Liver (tissue), 9 donors: ENCODE data around the gene TARS1. TPM values are rescaled to one million over a fixed set of nuclear protein-coding genes. Genes with fewer than 3 reads are reported as not detected.

Source experiments
- DNase-seq: peaks from one replicate; pipeline ENCODE4 v3.0.0-alpha.2; 2017; ENCODE audit warnings: low spot score
- H3K27ac ChIP-seq, 2 donors: one replicate each; pipeline ENCODE4 v1.7.0; 2013; ENCODE audit warnings: inconsistent platforms in 2 of 2, low read length in 2 of 2, control low read depth in 1 of 2, low read depth in 1 of 2, mild to moderate bottlenecking in 1 of 2
- H3K27me3 ChIP-seq, 4 donors: one replicate each; pipeline versions ENCODE4 v1.6.1 to v1.7.0; 2013; ENCODE audit warnings: low read length in 3 of 4, inconsistent platforms in 1 of 4, mild to moderate bottlenecking in 1 of 4, moderate library complexity in 1 of 4; ENCODE audit not compliant: control insufficient read depth in 4 of 4, insufficient read depth in 4 of 4
- H3K36me3 ChIP-seq, 4 donors: one replicate each; pipeline versions ENCODE4 v1.6.1 to v1.7.0; 2013; ENCODE audit warnings: low read length in 3 of 4, mild to moderate bottlenecking in 3 of 4, low read depth in 1 of 4, moderate library complexity in 1 of 4; ENCODE audit not compliant: control insufficient read depth in 4 of 4, insufficient read depth in 3 of 4
- H3K4me1 ChIP-seq, 4 donors: one replicate each; pipeline versions ENCODE4 v1.6.1 to v1.7.0; 2013; ENCODE audit warnings: low read length in 3 of 4, mild to moderate bottlenecking in 3 of 4, moderate library complexity in 1 of 4; ENCODE audit not compliant: control insufficient read depth in 4 of 4, insufficient read depth in 4 of 4
- H3K4me3 ChIP-seq, 3 donors: one replicate each; pipeline versions ENCODE4 v1.6.1 to v1.7.0; 2013; ENCODE audit warnings: low read length in 3 of 3, control low read depth in 1 of 3, low read depth in 1 of 3, mild to moderate bottlenecking in 1 of 3
- H3K9ac ChIP-seq, 2 donors: one replicate each; pipeline ENCODE4 v1.7.0; 2013; ENCODE audit warnings: low read length in 2 of 2, mild to moderate bottlenecking in 2 of 2, moderate library complexity in 2 of 2, control low read depth in 1 of 2, low read depth in 1 of 2
- H3K9me3 ChIP-seq, 4 donors: one replicate each; pipeline versions ENCODE4 v1.6.1 to v1.7.0; 2013; ENCODE audit warnings: low read length in 3 of 4; ENCODE audit not compliant: control insufficient read depth in 4 of 4
- EGR1 ChIP-seq, 2 donors: IDR thresholded peaks; 2 replicates each; pipeline ENCODE4 v1.6.1; 2016 to 2018; ENCODE audit warnings: antibody characterized with exemption in 2 of 2, low read depth in 2 of 2
- FOXA1 ChIP-seq: IDR thresholded peaks from 2 replicates; pipeline ENCODE4 v1.6.1; 2016; ENCODE audit warnings: antibody characterized with exemption
- HNF4A ChIP-seq, 2 donors: conservative IDR thresholded peaks; 2 replicates each; pipeline ENCODE4 v1.6.1; 2016; ENCODE audit warnings: antibody characterized with exemption in 2 of 2, mild to moderate bottlenecking in 2 of 2
- HNF4G ChIP-seq: IDR thresholded peaks from 2 replicates; pipeline ENCODE4 v1.6.1; 2016; ENCODE audit warnings: antibody characterized with exemption
- JUND ChIP-seq, 2 donors: IDR thresholded peaks; 2 replicates each; pipeline ENCODE4 v1.6.1; 2016; ENCODE audit warnings: antibody characterized with exemption in 2 of 2
- MAX ChIP-seq: IDR thresholded peaks from 2 replicates; pipeline ENCODE4 v1.6.1; 2016; ENCODE audit warnings: antibody characterized with exemption
- RAD21 ChIP-seq, 2 donors: IDR thresholded peaks; 2 replicates each; pipeline ENCODE4 v1.6.1; 2016; ENCODE audit warnings: antibody characterized with exemption in 2 of 2, mild to moderate bottlenecking in 2 of 2
- RXRA ChIP-seq, 2 donors: IDR thresholded peaks; 2 replicates each; pipeline ENCODE4 v1.6.1; 2017 to 2018; ENCODE audit warnings: antibody characterized with exemption in 2 of 2, mild to moderate bottlenecking in 1 of 2
- SP1 ChIP-seq: IDR thresholded peaks from 2 replicates; pipeline ENCODE4 v1.6.1; 2018; ENCODE audit warnings: antibody characterized with exemption, mild to moderate bottlenecking
- TAF1 ChIP-seq: conservative IDR thresholded peaks from 2 replicates; pipeline ENCODE4 v1.6.1; 2016; ENCODE audit warnings: antibody characterized with exemption, mild to moderate bottlenecking
- YY1 ChIP-seq: IDR thresholded peaks from 2 replicates; pipeline ENCODE4 v1.6.1; 2016; ENCODE audit warnings: antibody characterized with exemption, mild to moderate bottlenecking
- ZBTB33 ChIP-seq: IDR thresholded peaks from 2 replicates; pipeline ENCODE4 v1.6.1; 2016; ENCODE audit warnings: antibody characterized with exemption
- WGBS: extraction: QIAGEN DNeasy Blood & Tissue Kit; methylation state at CpG from one replicate; pipeline ENCODE4 v1.1.7; 2013; 5-methylcytosine and 5-hydroxymethylcytosine counted together
- polyA plus RNA-seq, 2 donors: library from polyadenylated mRNA; stranded (reverse) in 1 of 2; unstranded in 1 of 2; fragments of 200-250 nt in 1 of 2; fragments of >200 nt in 1 of 2; fragmentation: Nextera tagmentation in 1 of 2; extraction: Ambion mirVana in 1 of 2; gene quantifications; one replicate each; pipeline versions ENCODE4 v1.2.1 to v1.2.3, GENCODE V29; 2013 to 2015
- total RNA-seq, 2 donors: library from RNA; depleted of rRNA; stranded (reverse); fragments of >200 nt; gene quantifications; one replicate each; pipeline ENCODE4 v1.2.3, GENCODE V29; 2014
- TF ChIP-seq, protein P1 (sequence below): fragments of 150-350 bp; IDR thresholded peaks from 2 replicates; pipeline ENCODE4 v1.5.1; 2017; ENCODE audit warnings: improper control_type of control experiment, low read depth, low read length; ENCODE audit not compliant: missing input control
- TF ChIP-seq, protein P2 (sequence below): IDR thresholded peaks from 2 replicates; pipeline ENCODE4 v1.6.1; 2016; ENCODE audit warnings: antibody characterized with exemption, mild to moderate bottlenecking
- donor health status: healthy.
- donor health status: healthy.
- donor health status: healthy.
- donor health status: healthy.
- donor health status: healthy.

Gene TARS1
- total and polyA plus RNA-seq, 4 donors: 69.1 to 101 (median 93.2) TPM

DNA sequence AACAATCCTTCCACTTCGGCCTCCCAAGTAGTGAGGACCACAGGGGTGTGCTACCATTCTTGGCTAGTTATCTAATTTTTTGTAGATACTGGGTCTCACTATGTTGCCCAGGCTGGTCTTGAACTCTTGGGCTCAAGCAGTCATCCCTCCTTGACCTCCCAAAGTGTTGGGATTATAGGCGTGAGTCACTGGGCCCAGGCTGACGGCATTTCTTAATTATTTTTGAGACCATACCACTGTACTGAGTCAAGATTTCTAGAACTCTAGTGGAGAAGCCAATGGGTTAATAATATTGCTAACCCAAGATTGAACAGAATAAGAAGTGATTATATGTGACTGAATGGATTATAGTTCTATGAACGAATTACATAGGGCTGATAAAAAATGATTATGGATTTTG lies 66.7 kb downstream of the TARS1 start:
- H3K36me3 ChIP-seq: no peaks in the 10 kb centered on the region
- 90% methylated on average over 4 of the region's 4 CpGs for WGBS

DNA sequence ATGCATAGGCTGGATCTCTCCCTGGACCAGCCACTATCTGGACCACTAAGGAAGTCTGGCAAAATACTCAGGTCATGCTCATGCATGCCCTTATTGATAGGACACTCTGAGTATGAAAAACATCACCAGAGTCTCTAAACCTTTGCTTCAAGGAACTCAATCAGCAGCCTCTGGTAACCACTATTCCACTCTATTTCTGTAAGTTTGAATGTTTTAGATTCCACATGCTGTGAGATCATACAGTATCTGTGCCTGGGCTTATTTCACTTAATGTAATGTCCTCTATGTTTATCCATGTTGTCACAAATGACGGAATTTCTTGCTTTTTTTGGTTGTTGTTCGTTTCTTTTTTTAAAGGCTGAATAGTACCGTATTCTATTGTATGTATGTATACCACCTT lies 68.3 kb downstream of the TARS1 start:
- Histone ChIP-seq H3K9ac (no peak overlapping the region), H3K4me1 (no peaks in the 10 kb centered on the region), H3K4me3 (no peak overlapping the region), H3K36me3 (no peaks in the 10 kb centered on the region), H3K27ac (no peak overlapping the region), H3K9me3 (no peaks in the 10 kb centered on the region), H3K27me3 (no peaks in the 10 kb centered on the region)
- TF ChIP-seq HNF4G (no peak), EGR1 (IDR thresholded peaks at IDR 0.05; ENCODE audit: low read depth in 2 of 2) (no peak), HNF4A (conservative IDR thresholded peaks at IDR 0.05) (no peak), MAX (no peak), JUND (IDR thresholded peaks at IDR 0.05) (no peak)
- TF ChIP-seq, protein P1, sequence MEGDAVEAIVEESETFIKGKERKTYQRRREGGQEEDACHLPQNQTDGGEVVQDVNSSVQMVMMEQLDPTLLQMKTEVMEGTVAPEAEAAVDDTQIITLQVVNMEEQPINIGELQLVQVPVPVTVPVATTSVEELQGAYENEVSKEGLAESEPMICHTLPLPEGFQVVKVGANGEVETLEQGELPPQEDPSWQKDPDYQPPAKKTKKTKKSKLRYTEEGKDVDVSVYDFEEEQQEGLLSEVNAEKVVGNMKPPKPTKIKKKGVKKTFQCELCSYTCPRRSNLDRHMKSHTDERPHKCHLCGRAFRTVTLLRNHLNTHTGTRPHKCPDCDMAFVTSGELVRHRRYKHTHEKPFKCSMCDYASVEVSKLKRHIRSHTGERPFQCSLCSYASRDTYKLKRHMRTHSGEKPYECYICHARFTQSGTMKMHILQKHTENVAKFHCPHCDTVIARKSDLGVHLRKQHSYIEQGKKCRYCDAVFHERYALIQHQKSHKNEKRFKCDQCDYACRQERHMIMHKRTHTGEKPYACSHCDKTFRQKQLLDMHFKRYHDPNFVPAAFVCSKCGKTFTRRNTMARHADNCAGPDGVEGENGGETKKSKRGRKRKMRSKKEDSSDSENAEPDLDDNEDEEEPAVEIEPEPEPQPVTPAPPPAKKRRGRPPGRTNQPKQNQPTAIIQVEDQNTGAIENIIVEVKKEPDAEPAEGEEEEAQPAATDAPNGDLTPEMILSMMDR: no peak
- no peak for DNase-seq
- WGBS: 92% methylated on average over 3 of the region's 3 CpGs

More for the DNA sequence above, 66.7 kb downstream of the TARS1 start:
- DNase-seq: no peak
- Histone ChIP-seq H3K27me3 (no peaks in the 10 kb centered on the region), H3K27ac (no peak overlapping the region), H3K9ac (no peak overlapping the region), H3K4me1 (no peaks in the 10 kb centered on the region), H3K4me3 (no peak overlapping the region), H3K9me3 (no peaks in the 10 kb centered on the region)
- TF ChIP-seq JUND (IDR thresholded peaks at IDR 0.05) (no peak), HNF4A (conservative IDR thresholded peaks at IDR 0.05) (no peak)

DNA sequence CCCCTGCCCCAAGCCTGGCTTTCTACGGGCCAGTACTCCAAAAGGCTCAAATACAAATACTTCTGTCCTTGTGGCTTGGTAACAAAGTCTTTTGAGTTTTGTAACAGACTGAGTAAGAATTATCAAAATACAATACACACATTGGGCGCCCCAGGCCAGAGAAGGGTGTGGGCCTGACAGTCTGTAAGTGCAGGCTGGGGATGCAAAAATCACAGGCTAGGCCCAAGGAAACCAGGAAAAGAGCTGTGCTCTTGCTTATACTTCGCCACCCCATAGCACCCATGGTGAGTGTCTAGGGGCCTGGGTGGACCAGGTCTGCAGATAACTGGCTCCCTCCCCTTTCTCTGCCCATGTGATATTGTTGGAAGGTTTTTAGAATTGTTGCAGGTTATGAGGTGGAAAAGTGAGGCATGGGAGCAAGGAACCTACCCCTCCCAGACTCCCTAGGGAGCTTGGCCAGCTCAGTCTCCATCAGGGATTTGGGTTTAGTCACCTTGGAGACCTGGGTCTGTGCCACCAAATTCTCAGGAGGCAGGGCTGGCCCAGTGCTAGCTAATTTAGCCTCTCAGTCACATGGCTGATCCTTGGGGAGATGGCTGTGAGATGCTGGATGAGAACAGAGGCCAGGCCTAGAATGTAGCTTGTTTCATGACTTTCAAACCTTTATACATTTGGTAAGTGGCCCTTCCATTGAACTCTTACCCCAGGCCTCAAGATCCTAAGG lies 72.9 kb downstream of the TARS1 start:
- 64% methylated on average over 3 of the region's 3 CpGs for WGBS

More for the DNA sequence above, 72.9 kb downstream of the TARS1 start:
- TF ChIP-seq, protein P2, sequence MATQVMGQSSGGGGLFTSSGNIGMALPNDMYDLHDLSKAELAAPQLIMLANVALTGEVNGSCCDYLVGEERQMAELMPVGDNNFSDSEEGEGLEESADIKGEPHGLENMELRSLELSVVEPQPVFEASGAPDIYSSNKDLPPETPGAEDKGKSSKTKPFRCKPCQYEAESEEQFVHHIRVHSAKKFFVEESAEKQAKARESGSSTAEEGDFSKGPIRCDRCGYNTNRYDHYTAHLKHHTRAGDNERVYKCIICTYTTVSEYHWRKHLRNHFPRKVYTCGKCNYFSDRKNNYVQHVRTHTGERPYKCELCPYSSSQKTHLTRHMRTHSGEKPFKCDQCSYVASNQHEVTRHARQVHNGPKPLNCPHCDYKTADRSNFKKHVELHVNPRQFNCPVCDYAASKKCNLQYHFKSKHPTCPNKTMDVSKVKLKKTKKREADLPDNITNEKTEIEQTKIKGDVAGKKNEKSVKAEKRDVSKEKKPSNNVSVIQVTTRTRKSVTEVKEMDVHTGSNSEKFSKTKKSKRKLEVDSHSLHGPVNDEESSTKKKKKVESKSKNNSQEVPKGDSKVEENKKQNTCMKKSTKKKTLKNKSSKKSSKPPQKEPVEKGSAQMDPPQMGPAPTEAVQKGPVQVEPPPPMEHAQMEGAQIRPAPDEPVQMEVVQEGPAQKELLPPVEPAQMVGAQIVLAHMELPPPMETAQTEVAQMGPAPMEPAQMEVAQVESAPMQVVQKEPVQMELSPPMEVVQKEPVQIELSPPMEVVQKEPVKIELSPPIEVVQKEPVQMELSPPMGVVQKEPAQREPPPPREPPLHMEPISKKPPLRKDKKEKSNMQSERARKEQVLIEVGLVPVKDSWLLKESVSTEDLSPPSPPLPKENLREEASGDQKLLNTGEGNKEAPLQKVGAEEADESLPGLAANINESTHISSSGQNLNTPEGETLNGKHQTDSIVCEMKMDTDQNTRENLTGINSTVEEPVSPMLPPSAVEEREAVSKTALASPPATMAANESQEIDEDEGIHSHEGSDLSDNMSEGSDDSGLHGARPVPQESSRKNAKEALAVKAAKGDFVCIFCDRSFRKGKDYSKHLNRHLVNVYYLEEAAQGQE: no peak
- no peak for TF ChIP-seq FOXA1
- TF ChIP-seq, protein P1: no peak
- no peak for TF ChIP-seq EGR1 (IDR thresholded peaks at IDR 0.05; ENCODE audit: low read depth in 2 of 2)
- TF ChIP-seq JUND (IDR thresholded peaks at IDR 0.05): no peak
- no peak for TF ChIP-seq YY1
- no peak for TF ChIP-seq SP1
- TF ChIP-seq RXRA (IDR thresholded peaks at IDR 0.05): no peak
- no peak for TF ChIP-seq TAF1
- TF ChIP-seq RAD21 (IDR thresholded peaks at IDR 0.05): no peak
- TF ChIP-seq MAX: no peak
- no peak for TF ChIP-seq ZBTB33
- H3K27ac ChIP-seq: no peak overlapping the region
- no peaks in the 10 kb centered on the region for H3K4me1 ChIP-seq
- H3K27me3 ChIP-seq: no peaks in the 10 kb centered on the region
- DNase-seq: no peak
- no peak overlapping the region for H3K4me3 ChIP-seq
- no peak overlapping the region for H3K9ac ChIP-seq
- no peaks in the 10 kb centered on the region for H3K9me3 ChIP-seq
- no peaks in the 10 kb centered on the region for H3K36me3 ChIP-seq
